IPS-NIHi7 (cell line): ENCODE measurements around the gene BAIAP2L1.

Source experiments
- DNase-seq: peaks from one replicate; pipeline ENCODE4 v3.0.0; 2012; ENCODE audit warnings: mixed read lengths; ENCODE audit errors: extremely low spot score

The BAIAP2L1 gene

GRCh38 chr7:98358706-98359105 lies 42.2 kb downstream of the BAIAP2L1 start:
- DNase-seq = no peak

DNA sequence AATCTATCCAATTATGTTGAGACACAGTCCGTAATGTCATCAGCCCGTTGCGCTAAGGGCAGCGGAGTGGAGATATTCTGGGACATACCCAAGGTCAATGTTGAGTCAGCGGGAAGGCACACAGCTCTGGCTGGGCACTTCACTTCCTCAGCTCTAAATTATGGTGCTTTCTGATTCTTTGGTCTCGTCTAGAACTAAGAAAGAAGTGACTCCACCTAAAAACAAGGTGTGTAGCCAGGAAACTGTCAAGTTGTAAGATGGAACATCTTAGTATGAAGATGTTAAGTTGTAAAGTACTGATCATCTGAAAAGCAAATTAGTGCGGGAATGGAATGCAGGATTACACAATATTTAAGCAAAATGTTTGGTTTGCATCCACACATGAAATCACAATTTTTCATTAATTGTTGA lies 43.1 kb downstream of the BAIAP2L1 start:
- DNase-seq = no peak

DNA sequence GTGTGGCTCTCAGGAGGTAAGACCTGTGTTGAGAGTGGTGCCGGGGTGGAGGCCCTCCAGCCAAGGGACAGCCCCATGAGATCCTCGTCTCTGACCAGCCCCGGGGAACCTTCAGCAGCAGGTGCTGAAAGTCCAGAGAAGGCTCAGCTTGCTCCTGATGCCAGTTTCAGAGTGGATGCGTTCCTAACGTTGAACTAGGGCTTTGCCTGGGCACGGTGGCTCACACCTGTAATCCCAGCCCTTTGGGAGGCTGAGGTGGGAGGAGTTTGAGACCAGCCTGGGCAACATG lies 45.7 kb downstream of the BAIAP2L1 start:
- no peak for DNase-seq

DNA sequence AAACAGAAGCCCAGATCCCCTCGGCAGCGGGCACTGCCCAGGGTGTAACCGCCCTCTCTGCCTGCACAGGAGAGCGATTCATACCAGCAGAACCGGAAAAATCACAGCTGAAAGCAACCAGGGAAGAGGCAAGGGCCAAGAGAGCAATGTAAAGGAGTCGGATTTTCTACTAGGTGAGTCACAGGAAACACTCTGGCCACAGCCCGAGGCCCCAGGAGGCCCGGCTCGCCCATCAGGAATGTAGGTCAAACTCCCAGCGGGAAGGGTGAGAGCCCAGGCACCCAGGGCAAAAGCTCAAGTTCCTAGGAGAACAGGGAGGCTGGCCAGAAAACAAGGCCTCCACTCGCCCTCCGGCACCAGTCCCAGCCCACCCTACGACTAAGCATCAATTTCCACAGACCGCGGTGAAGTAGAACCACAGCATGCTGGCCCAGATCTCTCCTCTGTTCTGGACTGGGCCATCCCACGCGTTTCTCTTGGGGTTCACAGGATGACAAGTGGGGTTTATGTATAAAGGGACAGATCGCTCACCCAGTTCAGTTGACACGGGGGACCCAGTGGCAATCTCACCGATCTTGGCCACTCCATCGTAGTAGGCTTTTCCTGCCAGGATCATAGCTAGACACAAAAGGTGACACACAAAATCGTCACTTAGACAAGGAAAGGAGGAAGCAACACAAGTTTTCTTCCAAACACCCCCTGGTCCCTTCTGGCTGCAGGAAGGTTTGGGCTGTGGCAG lies 46.2 kb downstream of the BAIAP2L1 start:
- peak; percentile 49 for DNase-seq

DNA sequence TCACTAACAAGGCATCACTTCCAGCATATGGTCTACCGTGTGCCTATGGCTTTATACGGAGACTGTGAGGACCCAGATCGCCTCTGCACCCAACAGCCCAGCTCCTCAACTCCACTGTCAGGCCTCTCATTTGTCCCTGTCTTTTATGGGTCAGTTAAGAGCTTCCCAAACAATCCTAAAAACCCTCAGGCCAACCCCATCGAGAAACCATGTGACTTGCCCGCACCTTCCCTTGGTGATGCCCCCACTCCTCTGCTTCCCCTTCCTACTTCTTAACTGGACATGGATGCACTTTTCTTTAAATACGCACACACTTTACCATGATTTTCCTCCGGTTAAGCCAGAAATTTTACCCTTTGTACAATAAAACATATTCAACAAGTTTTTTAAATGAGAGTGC lies 46.8 kb downstream of the BAIAP2L1 start:
- no peak for DNase-seq

- DNase-seq = no peak
These were observed 48.3 kb downstream of the BAIAP2L1 start for GRCh38 chr7:98352621-98353020.

- no peak for DNase-seq
These were observed 49.8 kb downstream of the BAIAP2L1 start for GRCh38 chr7:98351136-98351535.

DNA sequence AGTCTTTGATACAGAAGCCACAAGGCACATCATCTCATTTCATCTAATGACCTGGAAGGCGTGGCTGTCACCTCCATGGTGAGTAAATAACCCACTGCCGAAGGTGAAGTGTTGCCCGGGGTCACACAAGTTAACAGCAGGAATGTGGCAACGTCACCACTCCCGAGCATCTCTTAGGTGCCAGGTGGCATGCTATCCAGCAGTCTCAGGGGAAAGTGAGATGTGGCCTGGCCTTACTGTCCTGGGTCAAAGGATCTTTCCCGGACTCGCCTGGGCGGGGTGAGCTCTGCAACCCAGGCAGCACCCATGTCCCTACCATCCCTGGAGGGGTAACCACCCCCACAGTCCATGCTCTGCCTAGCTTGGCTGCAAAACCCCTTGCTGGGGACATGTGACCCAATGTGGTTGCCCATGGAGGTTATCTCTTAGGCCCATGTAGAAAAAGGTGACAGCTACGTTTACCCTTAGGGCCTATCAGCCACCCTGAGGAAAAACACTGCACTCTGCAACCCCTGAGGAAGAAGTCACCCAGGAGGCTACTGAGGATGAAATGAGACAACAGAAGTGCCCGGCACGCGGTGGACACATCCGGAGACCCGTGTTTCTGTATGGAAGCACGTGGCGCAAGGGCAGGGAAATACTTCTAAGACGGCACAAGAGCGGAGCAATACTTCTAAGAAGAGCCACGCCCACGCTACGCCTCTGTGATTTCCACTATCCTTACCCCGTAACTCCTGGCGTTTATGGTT lies 52.0 kb downstream of the BAIAP2L1 start:
- DNase-seq = no peak

- DNase-seq = no peak
These were observed 54.3 kb downstream of the BAIAP2L1 start for GRCh38 chr7:98346515-98347069.

DNA sequence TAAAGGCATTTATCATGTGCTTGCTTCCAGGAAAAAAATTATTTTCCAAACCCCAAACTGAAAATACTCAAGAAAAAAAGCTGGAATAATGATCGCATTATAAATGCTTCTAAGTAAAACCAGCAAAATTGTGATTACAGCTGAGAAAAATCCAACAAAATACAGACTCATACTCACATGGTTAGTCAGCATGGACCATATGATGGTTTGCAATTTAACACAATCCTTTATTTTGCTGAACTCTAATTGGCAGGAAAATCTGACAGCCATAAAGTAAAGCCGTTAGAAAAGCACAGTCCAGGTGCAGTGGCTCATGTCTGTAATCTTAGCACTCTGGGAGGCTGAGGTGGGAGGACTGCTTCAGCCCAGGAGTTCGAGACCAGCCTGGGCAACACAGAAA lies 59.8 kb downstream of the BAIAP2L1 start:
- no peak for DNase-seq

GRCh38 chr7:98339043-98339442 lies 61.8 kb downstream of the BAIAP2L1 start:
- no peak for DNase-seq

DNA sequence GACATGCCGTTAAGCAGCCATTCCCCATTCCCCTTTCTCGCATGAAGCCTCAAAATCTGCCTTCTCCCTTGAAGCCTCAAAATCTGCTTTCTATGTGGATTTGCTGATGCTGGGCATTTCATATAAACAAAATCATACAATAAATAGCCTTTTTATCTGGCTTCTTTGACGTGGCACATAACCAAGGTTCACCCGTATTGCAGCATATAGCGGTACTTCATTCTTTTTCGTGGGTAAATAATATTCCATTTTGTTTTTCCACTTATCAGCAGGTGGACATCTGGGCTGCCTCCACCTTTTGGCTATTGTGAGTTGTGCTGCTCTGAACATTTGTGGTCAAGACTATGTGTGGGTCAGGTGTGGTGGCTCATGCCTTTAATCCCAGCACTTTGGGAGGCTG lies 62.4 kb downstream of the BAIAP2L1 start:
- no peak for DNase-seq

- DNase-seq = no peak
These were observed 65.4 kb downstream of the BAIAP2L1 start for GRCh38 chr7:98335411-98335977.

- DNase-seq = no peak
These were observed 66.8 kb downstream of the BAIAP2L1 start for GRCh38 chr7:98334081-98334480.

DNA sequence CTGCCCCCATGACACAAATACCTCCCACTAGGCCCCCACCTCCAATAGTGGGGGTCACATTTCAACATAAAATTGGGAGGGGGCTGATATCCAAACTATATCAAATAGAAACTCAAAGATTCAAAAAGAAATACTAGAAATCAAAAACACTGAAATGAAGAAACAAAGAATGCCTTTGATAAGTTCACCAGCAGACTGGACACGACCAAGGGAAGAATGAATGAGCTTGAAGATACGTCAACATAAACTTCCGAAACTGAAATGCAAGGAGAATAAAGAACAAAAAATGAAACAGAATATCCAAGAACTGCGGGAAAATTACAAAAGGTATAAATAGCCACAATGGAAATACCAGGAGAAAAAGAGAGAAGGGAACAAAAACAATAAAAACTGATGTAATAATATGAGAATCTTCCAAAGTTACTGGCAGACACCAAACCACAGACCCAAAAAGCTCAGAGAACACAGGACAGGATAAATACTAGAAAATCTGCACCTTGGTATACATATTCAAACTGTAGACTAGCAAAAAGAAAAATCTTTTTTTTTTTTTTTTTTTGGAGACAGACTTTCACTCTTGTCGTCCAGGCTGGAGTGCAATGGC lies 69.9 kb downstream of the BAIAP2L1 start:
- DNase-seq = no peak

- DNase-seq = no peak
These were observed 71.0 kb downstream of the BAIAP2L1 start for GRCh38 chr7:98329791-98330373.

DNA sequence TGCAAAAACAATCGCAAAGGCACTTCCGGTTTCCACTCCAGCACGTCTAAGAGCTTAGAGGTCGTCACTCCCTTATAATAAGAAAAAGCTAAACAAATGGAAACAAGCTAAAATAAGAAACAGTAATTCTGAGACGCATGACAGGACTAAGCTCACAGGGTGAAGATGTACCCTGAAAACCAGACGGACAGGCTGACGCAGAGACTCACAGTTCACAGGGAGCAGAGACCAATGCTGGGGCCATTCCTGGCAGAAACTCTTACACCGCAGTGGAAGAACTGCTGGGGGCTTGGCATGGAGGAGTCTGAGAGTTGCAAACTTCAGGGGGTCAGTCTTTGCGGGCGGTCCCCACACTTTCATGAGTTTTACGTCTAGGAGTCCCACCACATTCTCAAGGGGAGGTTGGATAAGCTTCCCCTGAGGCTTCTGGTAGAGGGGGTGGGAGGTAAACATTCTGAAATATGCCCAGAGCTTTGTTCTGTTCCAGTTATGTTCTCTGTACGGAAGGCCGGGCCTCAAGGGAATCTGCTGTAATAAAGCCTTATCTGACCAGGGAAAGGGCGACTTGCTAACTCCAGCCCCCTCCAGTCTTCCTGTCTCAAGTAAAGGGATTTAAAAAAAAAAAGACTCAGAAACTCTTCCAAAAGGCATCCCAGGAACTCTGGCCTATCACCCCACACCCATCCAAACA lies 71.6 kb downstream of the BAIAP2L1 start:
- peak; percentile 33 for DNase-seq

- DNase-seq = no peak
These were observed 76.1 kb downstream of the BAIAP2L1 start for GRCh38 chr7:98324782-98325181.

GRCh38 chr7:98323597-98324322 lies 77.1 kb downstream of the BAIAP2L1 start:
- peak; percentile 83 for DNase-seq

GRCh38 chr7:98322331-98323270 lies 78.3 kb downstream of the BAIAP2L1 start:
- DNase-seq = no peak
